Fibroblast of pulmonary artery (primary cell): Measurements from ENCODE around the gene CDH11.

ENCODE experiments used
- DNase-seq: peaks from one replicate; pipeline ENCODE4 v3.0.0-alpha.2; 2010; ENCODE audit warnings: low read depth
- H3K4me3 ChIP-seq: replicated peaks from 2 replicates; pipeline ENCODE4 v1.5.1; 2011; ENCODE audit warnings: low read depth, mild to moderate bottlenecking, control low read depth, low read length, moderate library complexity
- TF ChIP-seq, protein P1 (sequence below): IDR thresholded peaks from 2 replicates; pipeline ENCODE4 v1.5.1; 2011; ENCODE audit warnings: mild to moderate bottlenecking, control low read depth, low read length, inconsistent platforms; ENCODE audit errors: missing control alignments

Gene CDH11

DNA sequence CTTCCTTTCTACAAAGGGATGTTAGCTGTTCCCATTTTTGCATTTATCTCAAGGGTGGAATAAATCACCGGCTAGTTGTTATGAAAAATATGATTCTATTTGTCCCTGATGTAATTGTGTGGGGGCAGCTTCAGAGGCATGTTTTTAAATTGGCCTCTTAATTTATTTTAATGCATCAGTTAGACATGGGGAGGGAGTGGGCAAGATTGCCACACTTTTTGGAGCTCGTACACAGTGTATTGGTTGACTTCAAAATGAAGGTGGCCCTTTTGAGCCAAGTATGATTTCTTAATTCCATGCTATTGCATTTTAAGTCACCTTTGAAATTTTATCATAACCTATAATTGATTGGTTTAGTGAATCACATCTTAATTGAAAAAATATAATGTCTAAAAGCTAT is 223.7 kb downstream of the CDH11 start:
- TF ChIP-seq, protein P1, sequence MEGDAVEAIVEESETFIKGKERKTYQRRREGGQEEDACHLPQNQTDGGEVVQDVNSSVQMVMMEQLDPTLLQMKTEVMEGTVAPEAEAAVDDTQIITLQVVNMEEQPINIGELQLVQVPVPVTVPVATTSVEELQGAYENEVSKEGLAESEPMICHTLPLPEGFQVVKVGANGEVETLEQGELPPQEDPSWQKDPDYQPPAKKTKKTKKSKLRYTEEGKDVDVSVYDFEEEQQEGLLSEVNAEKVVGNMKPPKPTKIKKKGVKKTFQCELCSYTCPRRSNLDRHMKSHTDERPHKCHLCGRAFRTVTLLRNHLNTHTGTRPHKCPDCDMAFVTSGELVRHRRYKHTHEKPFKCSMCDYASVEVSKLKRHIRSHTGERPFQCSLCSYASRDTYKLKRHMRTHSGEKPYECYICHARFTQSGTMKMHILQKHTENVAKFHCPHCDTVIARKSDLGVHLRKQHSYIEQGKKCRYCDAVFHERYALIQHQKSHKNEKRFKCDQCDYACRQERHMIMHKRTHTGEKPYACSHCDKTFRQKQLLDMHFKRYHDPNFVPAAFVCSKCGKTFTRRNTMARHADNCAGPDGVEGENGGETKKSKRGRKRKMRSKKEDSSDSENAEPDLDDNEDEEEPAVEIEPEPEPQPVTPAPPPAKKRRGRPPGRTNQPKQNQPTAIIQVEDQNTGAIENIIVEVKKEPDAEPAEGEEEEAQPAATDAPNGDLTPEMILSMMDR = no peak
- no peak for DNase-seq
- no peak overlapping the region for H3K4me3 ChIP-seq
